Dendritic cell treated with granulocyte-macrophage colony-stimulating factor and Interleukin-4, amounts not matched to agents 40 ng/mL and 50 ng/mL, for 4 days (primary cell): Measurements from ENCODE around the gene HAND2.

ENCODE experiments used
- H3K27ac Mint-ChIP-seq: one replicate; pipeline ENCODE4 v1.8.0; 2022; ENCODE audit warnings: mild to moderate bottlenecking, mixed read lengths
- H3K27me3 Mint-ChIP-seq: one replicate; pipeline ENCODE4 v1.8.0; 2022; ENCODE audit warnings: mild to moderate bottlenecking, mixed read lengths
- H3K36me3 Mint-ChIP-seq: one replicate; pipeline ENCODE4 v1.8.0; 2022; ENCODE audit warnings: low read depth, mixed read lengths
- H3K4me1 Mint-ChIP-seq: one replicate; pipeline ENCODE4 v1.8.0; 2022; ENCODE audit warnings: low read depth, mixed read lengths
- H3K4me3 Mint-ChIP-seq: one replicate; pipeline ENCODE4 v1.8.0; 2022; ENCODE audit warnings: mild to moderate bottlenecking, moderate library complexity, mixed read lengths
- H3K9me3 Mint-ChIP-seq: one replicate; pipeline ENCODE4 v1.8.0; 2022; ENCODE audit warnings: mixed read lengths
- intact Hi-C: fragments of 100-400 bp; cut with micrococcal nuclease; formaldehyde crosslinking; loops from one replicate; pipeline ENCODE4 v1.15.0; 2022

Gene HAND2

DNA sequence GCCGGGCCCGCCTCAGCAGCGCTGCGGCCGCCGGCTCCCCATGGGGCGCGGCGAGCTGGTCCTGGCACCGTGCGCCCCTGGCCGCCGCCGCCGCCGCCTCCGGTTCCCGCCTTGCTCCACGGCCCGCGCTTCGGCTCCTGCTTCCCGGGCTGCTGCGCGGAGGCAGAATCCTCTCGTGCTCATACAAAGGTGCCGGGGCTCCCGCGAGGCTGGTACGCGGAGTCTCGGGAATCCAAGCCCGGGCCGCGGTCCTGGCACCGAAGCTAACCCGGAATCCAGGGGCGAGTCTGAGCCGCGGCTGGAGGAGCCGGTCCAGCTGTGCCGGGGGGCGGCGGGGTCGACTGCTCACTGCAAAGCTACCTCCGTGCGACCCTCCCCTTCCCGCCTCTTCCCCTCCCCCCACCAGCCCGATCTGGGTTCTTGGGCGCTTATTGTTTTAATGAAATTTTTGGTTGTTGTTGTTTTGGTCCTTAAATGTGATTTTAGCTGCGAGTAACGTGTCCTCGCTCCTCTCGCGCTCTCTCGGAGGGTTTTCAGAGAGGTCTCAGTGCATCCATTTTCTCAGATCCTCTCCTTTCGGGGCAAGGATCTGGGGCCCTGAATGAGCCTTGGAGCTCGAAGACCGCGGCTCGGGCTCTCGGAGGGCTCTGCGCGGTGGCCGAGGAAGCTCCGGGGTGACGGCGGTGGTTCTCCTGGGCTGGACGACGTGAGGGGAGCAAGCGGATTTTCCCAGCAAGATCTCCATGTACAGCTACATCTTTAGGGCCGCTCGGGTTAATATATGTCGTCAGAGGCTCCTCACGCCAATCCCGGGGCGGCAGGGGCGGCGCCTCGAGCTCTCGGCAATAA, at the start of gene HAND2:
HAND2 (minus strand) TSS at position 753 of the 849 bp plus-strand sequence. CDS start 940 bp downstream, outside the sequence.
- Mint-ChIP-seq H3K4me3 (peak within 1 kb of the TSS; percentile 46), H3K27ac (no peak within 1 kb of the TSS), H3K36me3 (no peaks in the 10 kb centered on the region), H3K9me3 (no peaks in the 10 kb centered on the region), H3K4me1 (peaks cover 12% of the 10 kb centered on the region), H3K27me3 (peaks cover 91% of the 10 kb centered on the region)
- intact Hi-C loops, result loop anchor here (5.0 kb wide), 1 partner anchor 32 kb away; no protein-coding TSS in a partner anchor

DNA sequence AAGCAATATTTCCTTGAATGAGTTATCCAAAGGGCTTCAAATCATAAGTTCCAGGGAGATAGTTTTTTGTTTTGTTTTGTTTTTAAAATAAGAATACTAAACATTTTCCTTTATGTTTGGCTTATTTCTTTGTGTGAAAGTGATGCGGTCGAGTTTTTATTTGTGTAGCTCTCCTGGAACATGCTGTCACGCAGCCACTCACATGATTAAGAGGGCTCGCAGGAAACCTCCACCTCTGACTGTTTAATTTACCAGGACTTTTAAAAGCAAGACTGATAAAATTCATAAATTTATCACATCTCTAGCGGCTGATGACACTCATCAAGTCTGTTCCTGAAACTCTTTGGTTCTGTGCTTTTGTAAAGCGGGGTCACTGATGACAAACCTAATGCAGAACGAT, 48.9 kb upstream of the HAND2 start:
- Mint-ChIP-seq H3K27me3 (peaks cover 19% of the 10 kb centered on the region), H3K27ac (no peak overlapping the region), H3K36me3 (no peaks in the 10 kb centered on the region), H3K4me1 (no peaks in the 10 kb centered on the region), H3K9me3 (no peaks in the 10 kb centered on the region), H3K4me3 (no peak overlapping the region)
- intact Hi-C loops, result no loop called here

DNA sequence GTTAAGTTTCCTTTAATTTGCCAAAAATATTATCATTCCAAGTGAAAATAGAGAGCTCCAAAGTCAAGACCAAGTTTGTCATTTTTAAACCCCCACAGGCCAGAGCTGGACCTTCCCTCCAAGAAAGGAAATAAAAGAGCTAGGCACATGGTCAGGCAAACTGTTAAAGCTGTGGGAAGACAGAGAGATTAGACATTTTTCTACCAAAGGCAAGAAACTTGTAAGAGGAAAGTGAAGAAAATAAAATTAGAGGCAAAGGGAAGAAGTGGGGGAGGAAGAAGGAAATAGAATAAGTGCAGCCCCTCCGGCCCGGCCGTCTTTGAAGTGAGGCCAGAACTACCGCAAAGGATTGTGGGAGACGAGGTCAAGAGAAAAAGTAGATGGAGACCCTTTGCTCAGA, 47.9 kb upstream of the HAND2 start:
- Mint-ChIP-seq H3K9me3 (no peaks in the 10 kb centered on the region), H3K36me3 (no peaks in the 10 kb centered on the region), H3K4me3 (no peak overlapping the region), H3K27ac (no peak overlapping the region), H3K27me3 (peaks cover 22% of the 10 kb centered on the region), H3K4me1 (no peaks in the 10 kb centered on the region)
- intact Hi-C loops, result no loop called here

DNA sequence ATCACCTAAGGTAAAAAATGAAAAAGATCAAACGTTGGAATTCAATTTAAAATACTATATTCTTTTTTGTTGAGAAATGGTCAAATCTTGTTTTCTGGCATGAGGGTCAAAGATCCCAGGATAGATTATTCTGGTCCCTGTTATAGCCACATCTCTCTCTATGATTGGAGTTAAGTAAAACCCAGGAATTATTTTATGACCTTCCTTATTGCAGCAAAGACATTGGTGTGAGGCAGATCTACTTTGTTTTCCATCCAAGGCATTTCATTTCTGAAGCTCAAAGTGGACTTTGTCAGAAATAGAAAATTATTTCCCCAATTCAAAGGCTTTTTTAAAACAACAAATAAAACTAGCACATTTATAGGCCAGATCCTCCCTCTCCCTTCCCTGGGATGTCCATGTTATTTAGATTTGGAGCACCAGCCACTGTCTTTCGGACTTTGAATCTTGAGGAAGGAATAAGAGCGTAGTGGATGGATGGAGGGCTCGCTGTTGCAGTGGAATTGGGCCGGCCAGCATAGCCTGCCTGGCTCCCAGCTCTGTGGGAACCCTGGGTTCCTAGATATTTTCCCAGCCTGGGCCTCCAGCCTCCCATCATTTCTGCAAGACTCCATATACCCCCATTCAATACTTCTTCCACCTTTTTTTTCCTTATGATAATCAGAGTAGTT, 45.6 kb upstream of the HAND2 start:
- no peak overlapping the region for H3K4me3 Mint-ChIP-seq
- intact Hi-C loops, result no loop called here

DNA sequence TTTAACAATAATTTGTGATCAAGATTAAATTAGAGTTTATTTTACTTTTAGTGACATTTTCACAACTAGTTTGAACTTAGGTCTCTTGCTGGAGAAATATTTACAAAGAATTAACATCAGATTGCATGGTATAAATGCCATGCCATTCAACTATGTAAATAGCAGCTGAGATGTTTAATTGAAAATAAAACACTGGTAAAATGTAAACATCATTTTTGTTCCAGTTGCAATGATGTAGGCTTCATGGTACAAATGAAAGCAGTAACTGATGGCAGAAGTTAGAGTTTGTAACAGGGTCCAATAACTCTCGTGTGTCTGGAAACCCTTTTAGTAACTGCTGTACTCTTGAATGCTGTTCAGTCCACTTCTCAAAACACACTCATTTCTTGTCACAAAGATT, 43.7 kb upstream of the HAND2 start:
- Mint-ChIP-seq H3K27me3 (peaks cover 34% of the 10 kb centered on the region), H3K27ac (no peak overlapping the region), H3K36me3 (no peaks in the 10 kb centered on the region), H3K4me1 (no peaks in the 10 kb centered on the region), H3K4me3 (no peak overlapping the region), H3K9me3 (no peaks in the 10 kb centered on the region)
- intact Hi-C loops, result no loop called here

More for the DNA sequence above, 45.6 kb upstream of the HAND2 start:
- Mint-ChIP-seq H3K4me1 (no peaks in the 10 kb centered on the region), H3K9me3 (no peaks in the 10 kb centered on the region), H3K27ac (no peak overlapping the region), H3K36me3 (no peaks in the 10 kb centered on the region), H3K27me3 (peaks cover 29% of the 10 kb centered on the region)

DNA sequence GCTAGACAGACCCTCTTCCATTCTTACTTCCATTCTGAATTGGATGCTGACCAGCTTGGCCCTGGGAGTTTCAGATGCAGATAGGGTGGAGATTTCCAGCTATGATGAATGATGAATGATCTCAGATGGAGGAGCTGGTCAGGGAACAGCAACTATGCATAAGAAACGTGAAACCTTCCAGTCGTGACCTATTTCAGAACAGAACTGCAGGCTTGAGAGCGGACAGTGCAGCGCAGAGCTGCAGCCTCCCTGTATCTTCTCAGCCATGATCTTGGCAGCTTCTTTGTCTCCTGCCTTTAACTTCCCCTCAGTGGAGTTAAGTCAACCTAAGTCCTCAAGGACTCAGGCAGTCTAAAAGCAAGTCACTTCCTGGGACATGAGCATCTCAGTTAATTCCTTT, 43.3 kb upstream of the HAND2 start:
- Mint-ChIP-seq H3K36me3 (no peaks in the 10 kb centered on the region), H3K4me1 (no peaks in the 10 kb centered on the region), H3K9me3 (no peaks in the 10 kb centered on the region), H3K27ac (no peak overlapping the region), H3K27me3 (peaks cover 32% of the 10 kb centered on the region), H3K4me3 (no peak overlapping the region)
- intact Hi-C loops, result no loop called here

DNA sequence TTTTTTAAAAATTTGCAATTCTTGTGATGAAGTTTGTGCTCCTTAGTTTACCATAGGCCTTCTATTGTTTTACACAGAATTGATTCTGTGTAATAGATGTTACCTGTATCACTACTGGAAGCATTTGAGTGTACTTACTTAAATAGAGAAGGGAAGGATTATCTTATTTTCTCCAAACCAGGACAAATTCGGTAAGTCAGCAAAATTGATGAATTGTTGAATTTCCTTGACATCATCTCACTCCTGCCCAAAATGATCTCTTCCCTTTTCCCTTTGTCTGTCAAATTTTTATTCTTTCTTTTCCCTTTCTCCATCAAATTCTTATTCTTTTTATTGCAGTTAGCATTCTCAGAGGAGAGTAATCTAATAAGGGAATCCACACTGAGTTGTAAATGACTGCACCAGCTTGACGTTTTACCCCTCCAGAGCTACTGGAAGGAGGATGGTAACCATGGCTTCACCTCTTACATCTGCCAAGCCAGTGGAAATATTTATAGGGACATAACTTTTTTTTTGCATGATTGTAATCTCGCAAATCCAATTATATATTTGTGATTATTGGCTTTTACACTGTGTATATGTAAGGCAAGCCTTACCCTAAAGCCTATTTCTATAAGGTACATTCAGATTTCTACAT, 42.6 kb upstream of the HAND2 start:
- Mint-ChIP-seq H3K4me1 (no peaks in the 10 kb centered on the region), H3K27me3 (peaks cover 27% of the 10 kb centered on the region), H3K4me3 (no peak overlapping the region), H3K27ac (no peak overlapping the region), H3K9me3 (no peaks in the 10 kb centered on the region), H3K36me3 (no peaks in the 10 kb centered on the region)
- intact Hi-C loops, result no loop called here

DNA sequence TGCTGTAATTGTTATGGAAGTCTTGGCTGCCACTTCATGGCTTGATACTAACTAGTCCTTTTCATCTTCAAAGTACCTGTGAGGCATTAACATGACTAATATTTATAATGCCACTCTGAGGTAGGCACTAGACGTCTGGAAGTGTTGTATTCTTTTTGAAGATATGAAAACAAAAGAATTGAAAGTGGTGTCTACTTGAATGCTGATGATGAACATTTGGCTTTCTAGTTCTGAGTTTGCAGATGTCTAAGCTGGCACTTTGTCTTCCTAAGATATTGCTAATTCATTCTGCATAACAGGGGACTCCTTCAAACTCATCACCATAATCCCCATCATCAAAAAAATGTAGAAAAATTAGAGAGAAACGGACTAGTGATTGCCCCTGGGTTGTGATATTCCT, 41.6 kb upstream of the HAND2 start:
- Mint-ChIP-seq H3K27me3 (peaks cover 27% of the 10 kb centered on the region), H3K27ac (no peak overlapping the region), H3K4me3 (no peak overlapping the region), H3K36me3 (no peaks in the 10 kb centered on the region), H3K4me1 (no peaks in the 10 kb centered on the region), H3K9me3 (no peaks in the 10 kb centered on the region)
- intact Hi-C loops, result no loop called here

DNA sequence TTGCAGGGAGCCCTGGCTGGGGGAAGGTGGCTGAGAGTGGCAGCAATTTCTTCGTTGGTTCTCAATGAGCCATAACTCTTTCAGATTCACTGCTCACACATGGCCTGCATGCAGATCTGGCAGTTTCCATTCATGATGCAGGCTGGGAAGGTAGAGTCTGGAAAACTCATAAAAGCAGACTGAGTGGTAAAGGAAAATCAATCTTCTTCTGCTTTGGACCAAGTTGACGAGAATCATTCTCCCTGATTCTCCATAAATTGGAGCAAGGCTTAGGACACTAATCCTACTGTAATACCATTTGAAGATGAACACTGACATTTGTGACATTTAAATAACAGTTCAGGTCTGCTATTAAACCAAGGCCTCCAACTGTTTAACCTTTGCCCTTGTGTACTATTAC, 35.3 kb upstream of the HAND2 start:
- intact Hi-C loops, result no loop called here
- no peaks in the 10 kb centered on the region for H3K4me1 Mint-ChIP-seq
- no peaks in the 10 kb centered on the region for H3K9me3 Mint-ChIP-seq
- H3K4me3 Mint-ChIP-seq, result no peak overlapping the region
- no peaks in the 10 kb centered on the region for H3K36me3 Mint-ChIP-seq
- H3K27ac Mint-ChIP-seq, result no peak overlapping the region
- peaks cover 16% of the 10 kb centered on the region for H3K27me3 Mint-ChIP-seq

DNA sequence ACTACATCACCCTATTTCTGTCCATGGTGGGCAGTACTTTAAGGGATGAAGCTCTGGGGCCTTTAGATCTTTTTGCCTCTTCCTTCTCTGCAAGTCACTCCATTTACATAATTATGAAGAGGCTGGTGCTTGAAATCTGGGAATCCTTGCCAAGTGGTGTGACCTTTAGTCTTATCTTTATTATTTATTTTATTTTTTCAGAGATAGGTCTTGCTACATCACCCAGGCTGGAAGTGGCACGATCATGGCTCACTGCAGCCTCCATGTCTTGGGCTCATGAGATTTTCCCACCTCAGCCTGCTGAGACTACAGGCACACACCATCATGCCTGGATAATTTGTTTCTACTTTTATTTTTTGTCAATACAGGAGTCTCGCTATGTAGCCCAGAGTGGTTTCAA, 34.4 kb upstream of the HAND2 start:
- intact Hi-C loops, result no loop called here
- Mint-ChIP-seq H3K27me3 (peaks cover 19% of the 10 kb centered on the region), H3K4me3 (no peak overlapping the region), H3K4me1 (no peaks in the 10 kb centered on the region), H3K27ac (no peak overlapping the region), H3K9me3 (no peaks in the 10 kb centered on the region), H3K36me3 (no peaks in the 10 kb centered on the region)

DNA sequence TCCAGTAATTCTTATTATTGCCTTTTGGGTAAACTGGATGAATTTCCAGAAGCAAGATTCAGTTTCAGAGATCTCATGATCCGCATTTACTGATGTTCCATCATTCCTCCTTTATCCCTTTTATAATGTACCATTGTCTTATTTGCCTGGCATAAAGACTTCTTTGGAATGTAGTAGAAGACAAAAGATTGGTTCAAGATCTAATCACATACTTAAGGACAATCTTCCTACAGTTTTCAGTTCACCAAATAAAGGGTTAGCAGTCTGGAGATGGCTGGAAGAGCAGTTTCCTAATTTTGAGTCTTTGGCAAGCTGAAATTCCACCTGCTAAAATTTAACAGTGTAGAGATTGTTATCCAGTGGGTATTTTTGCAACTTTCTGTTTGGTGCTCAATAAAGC, 30.9 kb upstream of the HAND2 start:
- no peak overlapping the region for H3K27ac Mint-ChIP-seq
- intact Hi-C loops, result no loop called here
- no peaks in the 10 kb centered on the region for H3K9me3 Mint-ChIP-seq
- no peaks in the 10 kb centered on the region for H3K36me3 Mint-ChIP-seq
- H3K4me1 Mint-ChIP-seq, result no peaks in the 10 kb centered on the region
- peaks cover 35% of the 10 kb centered on the region for H3K27me3 Mint-ChIP-seq
- no peak overlapping the region for H3K4me3 Mint-ChIP-seq

DNA sequence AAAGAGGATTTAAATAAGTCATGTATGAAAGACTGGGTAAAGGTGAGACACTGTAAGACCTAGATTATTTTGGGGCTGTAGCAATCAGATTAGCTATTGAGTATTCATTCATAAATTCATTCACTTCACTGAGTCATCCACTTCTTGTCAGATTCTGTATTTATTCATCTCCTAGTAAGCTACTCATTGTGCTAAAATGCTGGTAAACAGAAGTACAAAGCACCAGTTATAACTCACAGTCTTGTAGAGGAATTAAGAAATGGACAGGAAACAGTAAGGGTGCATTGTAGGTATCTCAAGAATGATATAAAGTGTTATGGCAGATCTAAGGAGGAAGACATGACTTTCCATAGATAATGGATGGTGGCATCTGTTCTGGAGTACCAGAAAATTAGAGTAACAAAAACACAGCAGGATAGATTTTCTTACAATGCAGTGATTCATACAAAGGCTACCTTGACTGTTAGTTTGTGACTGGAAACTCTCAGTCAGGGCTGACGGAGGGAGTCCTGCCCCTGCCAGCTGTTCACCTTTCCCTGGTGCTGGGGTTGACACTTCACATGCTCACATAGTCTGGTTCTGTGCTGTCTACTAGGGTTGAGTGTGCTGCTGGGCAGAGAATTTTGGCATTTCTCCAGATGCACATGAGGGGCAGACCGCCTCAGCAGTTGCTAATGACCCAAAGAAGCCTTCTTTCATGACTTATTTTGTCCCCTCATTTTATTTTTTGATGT, 26.5 kb upstream of the HAND2 start:
- H3K4me3 Mint-ChIP-seq, result no peak overlapping the region
- no peaks in the 10 kb centered on the region for H3K9me3 Mint-ChIP-seq
- H3K27me3 Mint-ChIP-seq, result peaks cover 47% of the 10 kb centered on the region
- no peaks in the 10 kb centered on the region for H3K4me1 Mint-ChIP-seq
- H3K27ac Mint-ChIP-seq, result no peak overlapping the region
- intact Hi-C loops, result no loop called here
- H3K36me3 Mint-ChIP-seq, result no peaks in the 10 kb centered on the region

DNA sequence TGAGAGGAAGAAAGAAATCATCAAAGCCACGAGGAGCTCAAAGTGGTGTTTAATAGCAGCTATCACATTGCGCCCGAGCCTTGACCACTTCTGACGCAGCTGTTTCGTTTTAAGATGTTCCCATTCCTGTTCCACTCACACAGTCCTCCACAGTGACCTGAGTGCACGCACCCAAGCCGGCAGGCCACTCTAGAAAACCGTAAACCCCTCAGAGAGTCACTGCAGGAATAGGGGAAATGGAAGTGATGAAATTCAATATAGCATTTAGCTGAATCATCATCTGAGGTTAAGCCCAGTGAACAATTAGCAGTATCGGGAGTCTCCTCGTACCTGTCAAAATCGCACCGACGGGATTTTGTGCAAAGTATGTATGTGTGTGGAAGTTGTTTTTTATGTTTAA, 17.9 kb upstream of the HAND2 start:
- intact Hi-C loops, result no loop called here
- Mint-ChIP-seq H3K36me3 (no peaks in the 10 kb centered on the region), H3K27ac (no peak overlapping the region), H3K4me1 (peaks cover 10% of the 10 kb centered on the region), H3K4me3 (no peak overlapping the region), H3K27me3 (peaks cover 67% of the 10 kb centered on the region), H3K9me3 (no peaks in the 10 kb centered on the region)

DNA sequence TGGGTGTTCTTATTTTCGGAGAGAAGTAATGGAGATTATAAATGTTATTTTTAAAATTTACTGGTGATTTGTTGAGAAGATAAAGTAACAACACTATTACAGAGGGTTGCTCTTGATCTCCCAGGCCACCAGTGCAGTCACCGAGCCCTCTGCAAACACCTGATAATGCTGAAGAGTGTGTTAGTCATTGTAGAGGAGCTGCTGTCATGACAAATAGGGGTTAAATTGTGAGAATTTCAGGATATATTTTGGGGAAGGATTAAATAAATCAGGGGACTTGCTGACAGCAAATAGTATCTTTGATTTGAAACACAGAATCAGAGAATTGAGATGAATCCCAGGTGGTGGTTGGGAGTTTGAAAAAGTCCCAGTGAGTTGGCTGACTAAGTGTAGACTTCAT, 16.7 kb upstream of the HAND2 start:
- Mint-ChIP-seq H3K4me1 (peaks cover 10% of the 10 kb centered on the region), H3K27ac (no peak overlapping the region), H3K4me3 (no peak overlapping the region), H3K27me3 (peaks cover 63% of the 10 kb centered on the region), H3K36me3 (no peaks in the 10 kb centered on the region), H3K9me3 (no peaks in the 10 kb centered on the region)
- intact Hi-C loops, result no loop called here
